Activated naive CD4-positive, alpha-beta T cell treated with anti-CD3 and anti-CD28 coated beads, Interleukin-2, amount 50 U/mL, for 24 hours (primary cell): ENCODE data around the gene IMPG1.
A peak's percentile ranks its signal among the peaks of the same experiment; 100 is the strongest.

ENCODE experiments used
- H3K27ac Mint-ChIP-seq: one replicate; pipeline ENCODE4 v1.8.0; 2021; ENCODE audit warnings: mild to moderate bottlenecking, mixed read lengths
- H3K27me3 Mint-ChIP-seq: one replicate; pipeline ENCODE4 v1.8.0; 2021; ENCODE audit warnings: mixed read lengths
- H3K36me3 Mint-ChIP-seq: one replicate; pipeline ENCODE4 v1.8.0; 2021; ENCODE audit warnings: mixed read lengths
- H3K4me1 Mint-ChIP-seq: one replicate; pipeline ENCODE4 v1.8.0; 2021; ENCODE audit warnings: mixed read lengths
- H3K4me3 Mint-ChIP-seq: one replicate; pipeline ENCODE4 v1.8.0; 2021; ENCODE audit warnings: mild to moderate bottlenecking, mixed read lengths
- H3K9me3 Mint-ChIP-seq: one replicate; pipeline ENCODE4 v1.8.0; 2021; ENCODE audit warnings: mixed read lengths

IMPG1 gene

DNA sequence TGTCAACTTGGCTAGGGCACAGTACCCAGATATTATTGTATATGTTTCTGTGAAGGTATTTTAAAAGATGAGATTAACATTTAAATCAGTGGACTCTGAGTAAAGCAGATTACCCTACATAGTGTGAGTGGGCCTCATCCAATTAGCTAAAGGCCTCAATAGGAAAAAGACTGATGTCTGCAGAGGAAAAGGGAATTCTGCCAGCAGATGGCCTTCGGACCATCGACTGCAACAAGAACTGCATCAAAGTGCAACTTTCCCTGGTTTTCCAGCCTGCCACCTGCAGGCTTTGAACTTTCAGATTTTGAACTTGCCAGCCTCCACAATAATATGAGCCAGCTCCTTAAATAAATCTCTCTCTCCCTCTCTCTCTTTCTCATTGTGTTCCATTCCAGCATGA is 80.5 kb downstream of the IMPG1 start:
- no peak overlapping the region for H3K27ac Mint-ChIP-seq
- H3K4me3 Mint-ChIP-seq, result no peak overlapping the region
- peaks cover 1% of the 10 kb centered on the region for H3K36me3 Mint-ChIP-seq

DNA sequence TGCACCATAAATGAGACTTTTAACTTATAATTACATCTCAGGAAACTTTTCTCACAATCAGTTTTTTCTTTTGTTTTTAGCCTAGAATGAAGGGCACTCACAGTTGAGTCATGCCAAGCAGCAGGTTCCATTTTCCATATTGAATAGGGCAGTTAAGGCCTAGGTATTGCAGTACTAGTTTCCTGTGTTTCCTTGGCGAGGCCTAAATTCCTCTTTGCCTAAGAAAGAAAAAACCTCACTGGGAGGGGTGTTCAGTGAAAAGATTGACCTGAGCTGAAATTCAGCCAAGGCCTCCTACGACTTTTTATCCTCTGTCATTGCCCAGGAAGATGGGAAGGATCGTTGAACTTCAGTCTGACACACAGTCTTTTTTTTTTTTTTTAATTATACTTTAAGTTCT is 85.5 kb downstream of the IMPG1 start:
- no peaks in the 10 kb centered on the region for H3K4me1 Mint-ChIP-seq
- no peaks in the 10 kb centered on the region for H3K27me3 Mint-ChIP-seq
- no peaks in the 10 kb centered on the region for H3K9me3 Mint-ChIP-seq
- H3K36me3 Mint-ChIP-seq, result no peaks in the 10 kb centered on the region
- H3K27ac Mint-ChIP-seq, result no peak overlapping the region
- no peak overlapping the region for H3K4me3 Mint-ChIP-seq

More for the DNA sequence above, 80.5 kb downstream of the IMPG1 start:
- Mint-ChIP-seq H3K27me3 (no peaks in the 10 kb centered on the region), H3K4me1 (no peaks in the 10 kb centered on the region), H3K9me3 (no peaks in the 10 kb centered on the region)

DNA sequence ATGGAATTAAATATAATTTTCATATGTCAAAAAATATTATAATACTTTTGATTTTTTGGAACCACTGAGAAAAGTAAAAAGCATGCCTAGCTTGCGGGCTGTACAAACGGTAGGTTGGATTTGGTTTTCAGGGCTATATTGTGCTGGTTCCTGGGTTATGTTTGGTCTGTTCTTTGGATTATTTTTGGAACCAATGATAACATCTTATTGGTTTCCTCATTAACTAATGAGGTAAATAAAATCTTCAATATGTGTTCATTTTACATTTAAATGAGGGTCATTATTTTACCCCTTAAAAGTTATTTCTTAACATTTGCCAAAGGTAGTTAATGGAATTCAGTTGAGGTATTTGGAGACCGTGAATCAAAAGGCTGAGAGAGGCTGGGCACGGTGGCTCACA is 96.6 kb downstream of the IMPG1 start:
- Mint-ChIP-seq H3K36me3 (no peaks in the 10 kb centered on the region), H3K27ac (no peak overlapping the region), H3K4me1 (no peaks in the 10 kb centered on the region), H3K27me3 (no peaks in the 10 kb centered on the region), H3K4me3 (no peak overlapping the region), H3K9me3 (no peaks in the 10 kb centered on the region)

DNA sequence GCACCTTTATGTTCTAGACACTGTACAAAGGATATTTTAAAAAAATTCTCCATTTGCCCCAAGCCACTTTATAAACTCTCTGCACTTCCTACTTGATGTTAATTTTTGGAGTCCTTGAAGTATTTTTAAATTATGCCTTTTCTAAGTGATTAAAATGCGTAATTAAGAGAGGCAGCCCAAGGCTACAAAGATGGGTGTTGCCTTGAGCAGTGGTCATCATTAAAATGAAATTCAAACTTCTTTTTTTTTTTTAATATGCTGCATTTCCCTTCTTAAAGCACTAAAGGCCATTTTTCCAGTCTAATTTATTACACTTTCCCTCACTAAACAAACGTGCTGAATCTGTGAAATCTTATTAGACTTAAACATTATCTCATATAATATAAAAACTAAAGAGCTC is 102.4 kb downstream of the IMPG1 start:
- H3K4me3 Mint-ChIP-seq, result no peak overlapping the region
- no peaks in the 10 kb centered on the region for H3K4me1 Mint-ChIP-seq
- peaks cover 5% of the 10 kb centered on the region for H3K9me3 Mint-ChIP-seq
- H3K27ac Mint-ChIP-seq, result no peak overlapping the region
- H3K36me3 Mint-ChIP-seq, result no peaks in the 10 kb centered on the region
- peaks cover 4% of the 10 kb centered on the region for H3K27me3 Mint-ChIP-seq

DNA sequence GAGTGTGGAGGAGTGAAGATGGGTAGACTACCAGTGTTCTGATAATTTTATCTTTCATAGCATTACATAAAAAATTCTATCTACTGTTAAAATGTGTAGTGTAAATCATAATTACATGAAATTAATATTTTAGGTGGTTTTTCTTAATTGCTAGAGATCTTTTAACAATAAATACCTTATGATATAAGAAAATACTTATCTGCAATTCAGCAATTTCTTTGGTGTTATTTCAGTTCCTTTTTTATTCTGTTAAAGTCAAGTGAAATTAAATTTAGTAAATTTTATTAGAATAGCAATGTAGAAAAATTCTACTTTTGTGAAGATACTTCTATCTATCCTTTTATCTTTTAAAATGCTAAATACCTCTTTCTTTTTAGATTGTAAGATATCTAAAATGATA is 104.3 kb downstream of the IMPG1 start:
- peaks cover 5% of the 10 kb centered on the region for H3K9me3 Mint-ChIP-seq
- H3K27me3 Mint-ChIP-seq, result peaks cover 4% of the 10 kb centered on the region
- H3K4me1 Mint-ChIP-seq, result no peaks in the 10 kb centered on the region
- H3K4me3 Mint-ChIP-seq, result no peak overlapping the region
- no peaks in the 10 kb centered on the region for H3K36me3 Mint-ChIP-seq
- no peak overlapping the region for H3K27ac Mint-ChIP-seq

DNA sequence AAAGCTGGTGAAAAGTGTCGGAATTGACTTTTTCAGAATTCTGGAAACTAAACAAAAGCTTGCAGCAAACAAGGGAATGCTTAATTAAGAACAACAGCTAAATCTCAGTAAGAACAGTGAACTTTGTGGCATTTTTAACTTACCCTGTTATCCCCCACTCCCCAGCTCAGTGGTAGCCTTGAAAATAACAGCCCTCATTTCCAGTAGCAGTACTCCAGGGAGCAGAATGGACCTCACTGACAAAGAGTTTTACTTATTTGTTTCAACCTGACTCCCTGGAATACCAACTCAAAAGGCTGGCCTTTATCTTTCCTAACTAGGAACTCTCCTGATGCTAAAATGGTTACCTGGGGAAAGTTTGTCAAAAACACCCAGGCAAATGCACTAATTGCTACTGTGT is 108.9 kb downstream of the IMPG1 start:
- Mint-ChIP-seq H3K36me3 (no peaks in the 10 kb centered on the region), H3K27me3 (peaks cover 1% of the 10 kb centered on the region), H3K4me3 (no peak overlapping the region), H3K4me1 (no peaks in the 10 kb centered on the region), H3K27ac (no peak overlapping the region), H3K9me3 (no peaks in the 10 kb centered on the region)

DNA sequence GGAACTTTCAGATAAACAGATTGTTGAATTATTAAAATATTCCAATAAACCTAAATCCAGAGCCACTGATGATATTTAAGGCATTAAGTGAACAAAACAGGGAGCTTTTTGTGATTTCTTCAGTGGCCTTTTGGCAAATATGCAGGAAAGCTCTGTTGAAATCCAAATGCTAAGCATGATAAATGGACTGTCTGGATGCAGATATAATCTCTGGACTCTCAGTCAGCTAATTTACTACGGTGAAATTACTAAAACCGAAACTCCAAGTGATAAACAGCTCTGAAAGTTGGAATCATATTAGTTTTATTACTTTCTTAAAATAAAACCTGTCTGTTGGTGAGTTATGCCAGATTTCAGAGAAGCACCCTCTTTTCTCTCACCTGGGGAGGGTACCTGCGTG is 120.3 kb downstream of the IMPG1 start:
- peaks cover 6% of the 10 kb centered on the region for H3K27me3 Mint-ChIP-seq
- H3K36me3 Mint-ChIP-seq, result no peaks in the 10 kb centered on the region
- no peak overlapping the region for H3K4me3 Mint-ChIP-seq
- no peak overlapping the region for H3K27ac Mint-ChIP-seq
- no peaks in the 10 kb centered on the region for H3K4me1 Mint-ChIP-seq
- no peaks in the 10 kb centered on the region for H3K9me3 Mint-ChIP-seq

DNA sequence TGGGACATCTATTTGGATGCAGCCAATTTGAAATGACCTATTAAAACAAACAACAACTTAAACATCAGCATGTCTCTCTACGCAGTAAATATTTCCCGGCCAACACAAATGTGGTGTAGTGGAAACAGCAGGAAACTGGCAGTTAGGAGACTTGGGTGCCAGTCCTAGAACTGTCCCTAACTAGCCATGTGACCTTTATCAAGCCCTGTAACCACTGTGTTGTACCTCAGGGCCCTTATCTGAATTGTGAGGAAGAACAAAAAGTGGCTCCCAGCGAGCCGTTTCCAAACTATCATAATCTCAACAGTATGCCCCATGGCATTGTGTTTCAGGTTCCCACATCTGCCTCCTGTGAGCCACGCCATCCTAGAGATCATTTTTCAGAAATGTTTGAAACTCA is 124.5 kb downstream of the IMPG1 start:
- Mint-ChIP-seq H3K4me3 (no peak overlapping the region), H3K27me3 (peaks cover 7% of the 10 kb centered on the region), H3K4me1 (no peaks in the 10 kb centered on the region), H3K27ac (no peak overlapping the region), H3K9me3 (no peaks in the 10 kb centered on the region), H3K36me3 (no peaks in the 10 kb centered on the region)

DNA sequence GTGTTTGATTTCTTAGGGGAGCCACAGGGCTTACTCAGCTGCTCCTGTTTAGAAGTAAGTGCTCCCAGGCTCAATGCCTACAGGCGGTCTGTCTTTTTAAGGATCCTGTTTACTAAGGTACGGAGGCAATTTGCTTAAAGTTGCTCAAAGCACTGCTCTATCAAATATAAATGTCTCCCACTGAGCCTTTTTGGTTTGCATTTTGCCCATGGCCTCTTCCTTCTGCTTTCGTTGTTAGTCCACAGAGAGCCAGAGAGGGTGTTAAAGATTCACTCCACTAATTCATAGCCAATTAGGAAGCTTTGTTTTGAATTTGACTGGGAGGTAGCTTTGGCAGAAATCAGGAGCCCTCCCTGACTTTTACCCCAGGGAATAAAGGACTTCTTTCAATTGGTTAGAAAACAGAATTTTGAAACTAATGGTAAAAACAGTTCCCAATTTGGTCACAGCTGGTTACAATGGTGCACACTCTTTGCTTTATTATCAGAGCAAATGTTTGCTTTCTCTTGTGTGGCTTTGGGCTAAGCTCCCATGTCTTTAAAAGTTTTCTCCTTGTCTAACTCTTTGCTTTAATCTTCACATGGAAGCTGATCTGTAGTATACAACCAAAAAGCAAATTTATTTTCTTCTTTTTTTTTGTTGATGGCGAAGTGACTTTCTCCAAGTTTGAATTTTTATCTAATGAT is 126.2 kb downstream of the IMPG1 start:
- Mint-ChIP-seq H3K27me3 (peaks cover 7% of the 10 kb centered on the region), H3K36me3 (no peaks in the 10 kb centered on the region), H3K27ac (no peak overlapping the region), H3K4me1 (no peaks in the 10 kb centered on the region), H3K9me3 (no peaks in the 10 kb centered on the region), H3K4me3 (no peak overlapping the region)

DNA sequence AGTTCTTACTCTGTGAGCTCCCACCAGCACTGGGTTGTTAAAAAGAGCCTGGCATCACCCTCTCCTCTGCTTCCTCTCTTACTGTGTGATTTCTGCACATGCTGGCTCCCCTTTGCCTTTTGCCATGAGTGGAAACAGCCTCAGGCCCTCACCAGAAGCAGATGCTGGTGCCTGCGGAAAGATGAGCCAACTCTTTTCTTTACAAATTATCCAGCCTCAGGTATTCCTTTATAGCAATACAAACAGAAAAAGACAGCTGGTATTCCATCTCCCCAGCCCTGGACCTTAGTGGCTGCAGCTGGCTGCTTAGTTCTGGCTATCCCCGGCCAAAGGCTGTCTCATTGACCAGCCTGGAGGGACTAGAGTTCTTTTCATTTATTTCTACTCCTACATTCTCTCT is 129.1 kb downstream of the IMPG1 start:
- H3K9me3 Mint-ChIP-seq, result no peaks in the 10 kb centered on the region
- no peaks in the 10 kb centered on the region for H3K4me1 Mint-ChIP-seq
- H3K4me3 Mint-ChIP-seq, result no peak overlapping the region
- no peaks in the 10 kb centered on the region for H3K36me3 Mint-ChIP-seq
- H3K27me3 Mint-ChIP-seq, result peaks cover 8% of the 10 kb centered on the region
- H3K27ac Mint-ChIP-seq, result no peak overlapping the region

DNA sequence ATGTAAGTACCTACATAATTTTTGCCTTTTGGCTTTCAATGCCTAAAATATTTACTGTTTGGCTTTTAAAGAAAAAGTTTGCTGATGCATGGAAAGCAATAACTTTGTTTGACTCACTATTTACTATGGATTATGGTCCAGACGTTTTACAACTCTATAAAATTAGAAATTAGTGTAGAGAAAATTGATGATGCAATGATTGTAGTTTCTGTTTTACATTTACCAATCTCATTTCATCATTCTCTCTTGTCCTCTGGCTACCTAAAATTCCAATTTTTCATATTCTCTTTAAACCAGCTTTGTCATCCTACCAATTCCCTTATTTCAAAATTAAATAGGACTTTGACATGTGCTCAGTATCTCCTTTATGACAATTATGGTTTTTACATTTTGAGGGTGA is 131.0 kb downstream of the IMPG1 start:
- no peak overlapping the region for H3K4me3 Mint-ChIP-seq
- H3K27me3 Mint-ChIP-seq, result peaks cover 4% of the 10 kb centered on the region
- no peaks in the 10 kb centered on the region for H3K36me3 Mint-ChIP-seq
- no peaks in the 10 kb centered on the region for H3K9me3 Mint-ChIP-seq
- H3K27ac Mint-ChIP-seq, result no peak overlapping the region
- no peaks in the 10 kb centered on the region for H3K4me1 Mint-ChIP-seq

DNA sequence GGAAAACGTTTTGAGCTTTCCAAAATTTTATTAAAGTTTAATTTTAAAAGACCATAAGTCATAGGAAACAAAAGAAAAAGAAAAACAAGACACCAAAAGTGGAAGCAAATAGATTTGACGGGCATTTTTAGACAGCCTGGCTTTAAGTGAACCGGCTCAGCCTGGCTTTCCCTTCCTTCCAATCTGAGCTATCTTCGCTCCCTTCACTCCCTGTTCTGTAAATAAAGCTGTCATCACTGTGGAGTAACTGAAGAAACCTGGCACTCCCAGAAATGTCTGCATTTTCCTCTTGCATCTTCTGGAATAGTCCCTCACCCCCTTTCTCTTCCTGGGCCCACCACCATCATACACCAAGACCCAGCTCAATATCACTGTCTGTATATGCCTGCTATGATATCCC is 131.9 kb downstream of the IMPG1 start:
- Mint-ChIP-seq H3K36me3 (no peaks in the 10 kb centered on the region), H3K27ac (no peak overlapping the region), H3K4me3 (no peak overlapping the region), H3K27me3 (peaks cover 2% of the 10 kb centered on the region), H3K9me3 (no peaks in the 10 kb centered on the region), H3K4me1 (no peaks in the 10 kb centered on the region)

DNA sequence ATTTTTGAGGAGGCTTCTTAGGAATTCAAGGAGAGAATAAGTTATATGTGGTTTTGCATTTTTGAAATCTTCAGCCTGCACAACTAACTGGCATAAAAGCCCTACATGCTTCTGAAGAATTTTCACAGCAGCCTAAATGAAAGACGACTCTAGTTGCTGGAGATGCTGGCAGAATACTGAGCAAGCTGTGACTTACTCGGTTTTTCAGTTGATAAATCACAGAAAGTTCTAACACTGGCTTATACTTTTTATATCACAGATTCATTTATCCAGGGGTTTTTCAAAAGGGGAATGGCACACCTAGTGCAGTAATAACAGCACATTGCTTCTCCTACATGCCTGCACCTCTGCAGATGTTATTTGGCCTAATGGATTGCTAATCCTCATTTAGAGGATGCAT is 134.6 kb downstream of the IMPG1 start:
- peaks cover 9% of the 10 kb centered on the region for H3K4me1 Mint-ChIP-seq
- H3K4me3 Mint-ChIP-seq, result no peak overlapping the region
- H3K27ac Mint-ChIP-seq, result no peak overlapping the region
- H3K36me3 Mint-ChIP-seq, result no peaks in the 10 kb centered on the region
- no peaks in the 10 kb centered on the region for H3K9me3 Mint-ChIP-seq
- peaks cover 14% of the 10 kb centered on the region for H3K27me3 Mint-ChIP-seq

DNA sequence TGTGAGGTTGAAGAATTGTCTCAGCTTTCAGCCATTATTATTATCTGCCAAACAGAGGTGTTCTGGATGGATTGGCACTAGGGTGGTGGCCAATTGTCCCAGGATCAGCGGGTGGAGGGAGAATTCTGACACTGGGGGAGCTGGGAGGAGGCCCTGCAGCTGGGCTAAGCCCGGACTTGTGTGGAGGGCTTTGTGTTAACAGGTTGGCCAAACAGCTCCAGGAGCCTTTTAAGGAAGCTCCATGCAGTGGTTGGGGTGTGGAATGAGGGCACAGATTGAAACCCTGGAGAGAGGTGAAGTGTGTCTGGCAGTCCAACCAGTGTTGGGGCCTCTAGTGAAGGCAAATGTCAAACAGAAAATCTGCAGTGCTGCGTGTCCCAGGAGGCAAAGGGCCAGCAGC is 135.8 kb downstream of the IMPG1 start:
- no peak overlapping the region for H3K27ac Mint-ChIP-seq

DNA sequence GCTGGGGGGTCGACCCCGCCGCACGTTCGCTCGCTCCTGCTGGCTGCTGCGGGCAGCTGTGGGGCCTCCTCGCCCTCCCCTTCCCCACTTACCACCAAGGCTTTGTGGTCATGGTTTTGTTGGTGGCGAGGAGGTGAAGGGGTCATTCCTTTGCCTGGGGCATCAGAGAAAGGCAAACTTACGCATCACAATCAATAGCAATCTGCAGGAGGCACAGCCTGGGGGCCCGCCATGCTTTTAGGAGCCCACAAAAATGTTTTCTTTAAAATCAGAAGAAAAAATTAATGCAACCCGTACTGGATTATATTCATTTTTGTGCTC is 137.0 kb downstream of the IMPG1 start:
- peaks cover 14% of the 10 kb centered on the region for H3K27me3 Mint-ChIP-seq
- no peak overlapping the region for H3K27ac Mint-ChIP-seq
- peak overlapping the region; percentile 64 for H3K4me3 Mint-ChIP-seq
- no peaks in the 10 kb centered on the region for H3K36me3 Mint-ChIP-seq
- H3K9me3 Mint-ChIP-seq, result no peaks in the 10 kb centered on the region
- H3K4me1 Mint-ChIP-seq, result peaks cover 9% of the 10 kb centered on the region

More for the DNA sequence above, 135.8 kb downstream of the IMPG1 start:
- H3K9me3 Mint-ChIP-seq, result no peaks in the 10 kb centered on the region
- no peak overlapping the region for H3K4me3 Mint-ChIP-seq
- peaks cover 14% of the 10 kb centered on the region for H3K27me3 Mint-ChIP-seq
- H3K36me3 Mint-ChIP-seq, result no peaks in the 10 kb centered on the region
- peaks cover 9% of the 10 kb centered on the region for H3K4me1 Mint-ChIP-seq

DNA sequence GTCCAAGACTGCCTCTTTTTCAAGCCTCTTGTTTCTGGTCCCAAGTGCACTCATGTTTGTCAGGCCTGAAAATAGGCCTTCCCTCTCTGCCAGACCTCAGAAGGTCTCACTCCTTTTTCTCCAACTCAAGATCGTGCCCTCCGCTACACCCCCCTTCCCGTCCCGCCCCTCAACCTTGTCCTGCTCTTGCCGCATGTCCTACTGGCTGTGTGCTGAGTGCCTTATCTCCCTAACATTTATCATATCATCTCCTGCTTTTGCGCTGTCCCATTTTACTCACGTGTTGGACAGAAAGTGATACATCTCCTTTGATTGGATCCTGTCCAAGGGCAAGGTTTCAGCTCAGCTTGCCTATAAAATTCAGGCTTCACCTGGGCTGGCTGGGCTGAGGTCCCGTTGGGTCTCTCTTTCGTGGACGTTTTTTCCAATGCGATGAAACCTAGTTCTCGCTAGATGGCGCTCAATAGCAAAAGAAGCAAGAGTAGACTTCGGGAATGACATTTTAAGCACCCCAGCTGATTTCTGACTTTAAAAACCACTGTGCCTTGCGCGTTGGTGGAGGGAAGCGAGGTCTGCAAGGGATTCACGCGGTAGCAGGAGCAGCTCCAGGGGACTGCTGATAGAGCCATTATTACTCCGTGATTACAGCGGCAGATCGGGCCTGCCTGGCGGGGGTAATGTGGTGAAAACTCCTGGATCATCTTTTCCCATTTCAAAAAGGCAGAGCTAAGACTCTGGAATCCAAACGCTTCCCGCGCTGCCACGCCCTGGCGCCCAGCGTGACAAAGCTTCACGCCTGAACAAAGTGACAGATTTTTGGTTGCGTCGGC is 137.6 kb downstream of the IMPG1 start:
- peaks cover 13% of the 10 kb centered on the region for H3K27me3 Mint-ChIP-seq
- H3K4me3 Mint-ChIP-seq, result peak overlapping the region; percentile 64
- no peaks in the 10 kb centered on the region for H3K9me3 Mint-ChIP-seq
- H3K4me1 Mint-ChIP-seq, result peaks cover 9% of the 10 kb centered on the region
- no peaks in the 10 kb centered on the region for H3K36me3 Mint-ChIP-seq
- H3K27ac Mint-ChIP-seq, result no peak overlapping the region
